Measurements from ENCODE around the gene TNFRSF6B.

DNA sequence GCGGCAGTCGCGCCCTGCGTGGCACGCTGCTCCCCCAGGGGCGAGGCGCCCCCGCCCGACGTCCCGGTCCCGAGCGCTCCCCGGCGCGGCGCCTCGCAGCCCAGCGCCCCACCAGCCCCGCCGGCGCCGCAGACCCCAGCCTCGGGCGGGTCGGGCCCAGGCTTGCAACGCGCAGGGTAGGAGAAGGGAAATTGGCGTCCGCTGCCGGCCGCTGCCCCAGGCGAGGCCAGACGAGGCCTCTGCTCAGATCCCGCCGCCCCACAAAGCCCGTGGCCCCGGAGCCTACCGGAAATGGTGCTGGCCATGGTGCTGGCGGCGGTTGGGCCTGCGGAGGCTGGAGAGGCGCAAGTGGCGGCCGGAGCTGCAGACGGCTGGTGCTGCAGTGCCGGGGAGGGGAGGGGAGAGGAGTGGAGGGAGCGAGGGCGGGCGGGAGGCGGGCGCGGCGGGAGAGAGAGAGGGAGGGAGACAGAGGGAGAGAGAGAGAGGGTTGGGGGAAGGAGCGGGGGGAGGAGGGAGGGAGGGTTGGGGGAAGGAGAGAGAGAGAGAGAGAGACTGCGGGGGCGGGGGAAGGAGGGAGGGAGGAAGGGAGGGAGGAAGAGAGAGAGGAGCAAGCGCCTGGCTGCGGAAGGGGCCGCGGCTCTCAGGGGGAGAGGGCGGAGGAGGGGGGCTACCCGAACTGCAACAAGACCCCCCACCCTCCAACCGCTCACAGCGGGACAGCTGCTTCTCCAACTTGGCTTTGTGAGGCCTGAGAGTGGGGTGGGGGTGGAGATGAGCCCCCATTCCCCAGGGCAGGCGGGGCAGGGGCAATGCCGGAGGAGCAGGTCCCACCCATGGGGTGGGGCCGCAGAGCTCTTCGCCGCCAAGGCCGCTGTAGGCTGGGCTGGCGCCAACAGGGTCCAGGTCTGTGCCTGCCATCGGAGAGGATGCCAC lies 43.1 kb upstream of the TNFRSF6B start, which contains the start of gene STMN3:
- TF ChIP-seq, protein P1, sequence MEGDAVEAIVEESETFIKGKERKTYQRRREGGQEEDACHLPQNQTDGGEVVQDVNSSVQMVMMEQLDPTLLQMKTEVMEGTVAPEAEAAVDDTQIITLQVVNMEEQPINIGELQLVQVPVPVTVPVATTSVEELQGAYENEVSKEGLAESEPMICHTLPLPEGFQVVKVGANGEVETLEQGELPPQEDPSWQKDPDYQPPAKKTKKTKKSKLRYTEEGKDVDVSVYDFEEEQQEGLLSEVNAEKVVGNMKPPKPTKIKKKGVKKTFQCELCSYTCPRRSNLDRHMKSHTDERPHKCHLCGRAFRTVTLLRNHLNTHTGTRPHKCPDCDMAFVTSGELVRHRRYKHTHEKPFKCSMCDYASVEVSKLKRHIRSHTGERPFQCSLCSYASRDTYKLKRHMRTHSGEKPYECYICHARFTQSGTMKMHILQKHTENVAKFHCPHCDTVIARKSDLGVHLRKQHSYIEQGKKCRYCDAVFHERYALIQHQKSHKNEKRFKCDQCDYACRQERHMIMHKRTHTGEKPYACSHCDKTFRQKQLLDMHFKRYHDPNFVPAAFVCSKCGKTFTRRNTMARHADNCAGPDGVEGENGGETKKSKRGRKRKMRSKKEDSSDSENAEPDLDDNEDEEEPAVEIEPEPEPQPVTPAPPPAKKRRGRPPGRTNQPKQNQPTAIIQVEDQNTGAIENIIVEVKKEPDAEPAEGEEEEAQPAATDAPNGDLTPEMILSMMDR (IDR thresholded peaks at IDR 0.05; ENCODE audit: borderline replicate concordance, extremely low read depth, low read length, poor library complexity, severe bottlenecking): no peak
- TF ChIP-seq EZH2 (IDR thresholded peaks at IDR 0.05; ENCODE audit: borderline replicate concordance, low read depth, low read length, severe bottlenecking): no peak
